Fibroblast of lung (primary cell): Measurements from ENCODE around the gene FAAP20. TPM values are rescaled to one million over a fixed set of nuclear protein-coding genes. Genes with fewer than 3 reads are reported as not detected.

Source experiments
- DNase-seq, 2 donors: peaks; one replicate each; pipeline versions ENCODE4 v3.0.0 to v3.0.0-alpha.2; 2010; ENCODE audit warnings: low read depth in 2 of 2
- H2AFZ ChIP-seq: 2 replicates; pipeline ENCODE4 v1.5.1; 2012; ENCODE audit warnings: low read length, control low read depth, inconsistent platforms
- H3K27ac ChIP-seq: 2 replicates; pipeline ENCODE4 v1.5.1; 2011; ENCODE audit warnings: low read length, control low read depth; ENCODE audit not compliant: insufficient read depth
- H3K27me3 ChIP-seq: 2 replicates; pipeline ENCODE4 v1.5.1; 2011; ENCODE audit warnings: mild to moderate bottlenecking, low read length; ENCODE audit not compliant: control insufficient read depth, insufficient read depth
- H3K36me3 ChIP-seq: 2 replicates; pipeline ENCODE4 v1.5.1; 2011; ENCODE audit warnings: low read length; ENCODE audit not compliant: control insufficient read depth, insufficient read depth
- H3K4me1 ChIP-seq: 2 replicates; pipeline ENCODE4 v1.5.1; 2011; ENCODE audit warnings: low read length; ENCODE audit not compliant: control insufficient read depth, insufficient read depth; ENCODE audit errors: extremely low read depth
- H3K4me2 ChIP-seq: 2 replicates; pipeline ENCODE4 v1.5.1; 2011; ENCODE audit warnings: low read length, control low read depth; ENCODE audit not compliant: insufficient read depth; ENCODE audit errors: extremely low read depth
- H3K4me3 ChIP-seq, 4 experiments: fragments of 200-600 bp in 1 of 4; sonication (generic) in 1 of 4; replicated peaks in 1 of 4; 2 replicates each; pipeline ENCODE4 v1.5.1; 2011 to 2016; ENCODE audit warnings: low read length in 4 of 4, low read depth in 3 of 4, mild to moderate bottlenecking in 3 of 4, control low read depth in 2 of 4, inconsistent platforms in 1 of 4, mixed read lengths in 1 of 4; ENCODE audit not compliant: insufficient read depth in 1 of 4; ENCODE audit errors: control extremely low read depth in 1 of 4
- H3K79me2 ChIP-seq: 2 replicates; pipeline ENCODE4 v1.5.1; 2012; ENCODE audit warnings: mild to moderate bottlenecking, low read length, inconsistent platforms; ENCODE audit not compliant: control insufficient read depth, insufficient read depth
- H3K9ac ChIP-seq: 2 replicates; pipeline ENCODE4 v1.5.1; 2011; ENCODE audit warnings: mild to moderate bottlenecking, low read length, control low read depth; ENCODE audit not compliant: insufficient read depth
- H3K9me3 ChIP-seq: 2 replicates; pipeline ENCODE4 v1.5.1; 2012; ENCODE audit warnings: low read depth, low read length; ENCODE audit not compliant: control insufficient read depth, insufficient read depth
- H4K20me1 ChIP-seq: 2 replicates; pipeline ENCODE4 v1.5.1; 2011; ENCODE audit warnings: low read length; ENCODE audit not compliant: control insufficient read depth, insufficient read depth; ENCODE audit errors: extremely low read depth
- EZH2 ChIP-seq: IDR thresholded peaks from 2 replicates; pipeline ENCODE4 v1.5.1; 2012; ENCODE audit warnings: low read length, control low read depth, mild to moderate bottlenecking; ENCODE audit errors: missing control alignments
- polyA plus RNA-seq, 2 donors: library from polyadenylated mRNA; depleted of rRNA in 1 of 2; stranded (reverse) in 1 of 2; unstranded in 1 of 2; fragments of >200 nt; gene quantifications; 2 replicates each; pipeline ENCODE4 v1.2.1, GENCODE V29; 2011 to 2012; ENCODE audit warnings: missing spikeins in 1 of 2
- total RNA-seq: library from RNA; depleted of rRNA; stranded (reverse); fragments of >200 nt; gene quantifications from 2 replicates; pipeline ENCODE4 v1.2.1, GENCODE V29; 2014
- TF ChIP-seq, protein P1 (sequence below), 2 donors: IDR thresholded peaks in 1 of 2; conservative IDR thresholded peaks in 1 of 2; 1 replicate in 1 of 2; 2 replicates in 1 of 2; pipeline ENCODE4 v1.5.1; 2011 to 2012; ENCODE audit warnings: low read length in 2 of 2, control low read depth in 1 of 2, inconsistent platforms in 1 of 2, low read depth in 1 of 2, mild to moderate bottlenecking in 1 of 2

Gene FAAP20
- total and polyA plus RNA-seq, 2 donors (not counting 1 experiment from before 2014, with no cell fraction given) = 8.2 to 21.5 TPM

DNA sequence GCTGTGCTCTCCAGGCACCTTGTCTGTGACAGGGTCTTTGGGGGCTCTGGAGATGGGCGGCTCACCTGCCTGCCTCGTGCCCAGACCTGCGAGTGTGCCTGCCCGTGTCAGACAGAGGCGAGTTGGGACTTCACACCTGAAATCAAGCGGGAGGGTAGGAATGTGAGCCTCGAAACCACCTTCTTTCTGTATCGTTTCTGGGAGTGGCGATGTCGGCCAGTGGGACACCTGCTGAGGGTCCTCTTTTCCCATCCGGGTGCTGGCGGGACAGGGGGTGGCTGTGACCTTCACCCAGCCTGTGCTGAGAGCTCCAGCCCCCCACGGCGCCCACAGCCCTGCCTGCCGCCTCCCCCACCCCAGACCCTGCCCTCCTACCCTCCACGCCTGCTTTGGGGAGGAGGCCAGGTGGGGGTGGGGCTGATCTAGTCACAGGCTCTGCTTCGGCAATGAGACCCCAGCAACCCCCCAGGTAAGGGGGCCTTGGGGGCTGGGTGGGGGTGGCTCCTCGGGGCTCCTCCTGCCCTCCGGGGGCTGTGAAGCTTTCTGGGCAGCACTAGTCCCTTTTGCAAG lies 15.6 kb upstream of the FAAP20 start:
- Histone ChIP-seq H3K4me1 (peaks cover 41% of the 10 kb centered on the region), H3K79me2 (no peaks in the 10 kb centered on the region), H3K36me3 (no peaks in the 10 kb centered on the region), H3K27ac (no peak overlapping the region), H2AFZ (no peak overlapping the region), H3K4me3 (no peak overlapping the region), H3K9ac (no peak overlapping the region), H4K20me1 (no peaks in the 10 kb centered on the region), H3K4me2 (no peak overlapping the region), H3K9me3 (no peaks in the 10 kb centered on the region), H3K27me3 (no peaks in the 10 kb centered on the region)
- no peak for DNase-seq
- TF ChIP-seq EZH2 = no peak
- TF ChIP-seq, protein P1, sequence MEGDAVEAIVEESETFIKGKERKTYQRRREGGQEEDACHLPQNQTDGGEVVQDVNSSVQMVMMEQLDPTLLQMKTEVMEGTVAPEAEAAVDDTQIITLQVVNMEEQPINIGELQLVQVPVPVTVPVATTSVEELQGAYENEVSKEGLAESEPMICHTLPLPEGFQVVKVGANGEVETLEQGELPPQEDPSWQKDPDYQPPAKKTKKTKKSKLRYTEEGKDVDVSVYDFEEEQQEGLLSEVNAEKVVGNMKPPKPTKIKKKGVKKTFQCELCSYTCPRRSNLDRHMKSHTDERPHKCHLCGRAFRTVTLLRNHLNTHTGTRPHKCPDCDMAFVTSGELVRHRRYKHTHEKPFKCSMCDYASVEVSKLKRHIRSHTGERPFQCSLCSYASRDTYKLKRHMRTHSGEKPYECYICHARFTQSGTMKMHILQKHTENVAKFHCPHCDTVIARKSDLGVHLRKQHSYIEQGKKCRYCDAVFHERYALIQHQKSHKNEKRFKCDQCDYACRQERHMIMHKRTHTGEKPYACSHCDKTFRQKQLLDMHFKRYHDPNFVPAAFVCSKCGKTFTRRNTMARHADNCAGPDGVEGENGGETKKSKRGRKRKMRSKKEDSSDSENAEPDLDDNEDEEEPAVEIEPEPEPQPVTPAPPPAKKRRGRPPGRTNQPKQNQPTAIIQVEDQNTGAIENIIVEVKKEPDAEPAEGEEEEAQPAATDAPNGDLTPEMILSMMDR (conservative IDR thresholded peaks at IDR 0.05 in 1 of 2, IDR thresholded peaks at IDR 0.05 in 1 of 2; ENCODE audit: low read depth in 1 of 2, low read length in 2 of 2) = no peak

DNA sequence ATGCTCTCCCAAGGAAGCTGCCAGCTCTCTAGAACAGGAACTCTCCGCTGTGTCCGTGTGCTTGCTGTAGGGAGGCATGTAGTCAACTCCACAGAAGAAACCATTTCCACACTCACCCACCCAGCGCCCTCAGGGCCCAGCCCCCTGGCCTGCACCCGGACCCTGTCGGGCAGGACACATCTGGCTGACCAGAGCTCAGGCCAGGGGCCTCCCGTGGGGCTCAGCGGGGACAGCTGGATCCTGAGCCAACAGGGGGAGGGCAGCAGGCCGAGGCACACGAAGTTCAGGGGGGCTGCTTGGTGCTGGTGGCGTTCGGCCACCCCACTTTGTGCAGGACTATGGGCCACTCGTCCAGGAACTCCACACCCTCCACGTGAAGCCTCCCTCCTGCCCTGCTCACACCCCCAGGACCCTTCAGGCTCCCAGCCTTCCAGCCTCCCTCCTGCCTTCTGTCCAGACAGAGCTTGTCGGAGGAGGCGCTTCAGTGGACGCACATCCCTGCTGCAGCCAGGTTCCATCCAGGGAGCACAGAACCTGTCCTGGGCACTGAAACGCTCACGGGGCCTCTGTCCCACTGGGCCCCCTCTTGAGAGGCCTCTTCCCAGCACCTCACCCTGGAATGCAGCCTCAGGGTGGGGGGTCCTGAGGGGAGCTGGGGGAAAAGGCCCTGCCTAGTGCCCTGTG lies 15.0 kb upstream of the FAAP20 start:
- Histone ChIP-seq H4K20me1 (no peaks in the 10 kb centered on the region), H3K36me3 (no peaks in the 10 kb centered on the region), H3K27ac (no peak overlapping the region), H3K4me1 (peaks cover 37% of the 10 kb centered on the region), H3K9me3 (no peaks in the 10 kb centered on the region), H3K4me2 (no peak overlapping the region), H3K4me3 (no peak overlapping the region), H2AFZ (no peak overlapping the region), H3K27me3 (no peaks in the 10 kb centered on the region), H3K79me2 (no peaks in the 10 kb centered on the region), H3K9ac (no peak overlapping the region)
- TF ChIP-seq, protein P1 (conservative IDR thresholded peaks at IDR 0.05 in 1 of 2, IDR thresholded peaks at IDR 0.05 in 1 of 2; ENCODE audit: low read depth in 1 of 2, low read length in 2 of 2) = no peak
- TF ChIP-seq EZH2 = no peak
- DNase-seq = peak in 1 of 2 donors; percentile 24

DNA sequence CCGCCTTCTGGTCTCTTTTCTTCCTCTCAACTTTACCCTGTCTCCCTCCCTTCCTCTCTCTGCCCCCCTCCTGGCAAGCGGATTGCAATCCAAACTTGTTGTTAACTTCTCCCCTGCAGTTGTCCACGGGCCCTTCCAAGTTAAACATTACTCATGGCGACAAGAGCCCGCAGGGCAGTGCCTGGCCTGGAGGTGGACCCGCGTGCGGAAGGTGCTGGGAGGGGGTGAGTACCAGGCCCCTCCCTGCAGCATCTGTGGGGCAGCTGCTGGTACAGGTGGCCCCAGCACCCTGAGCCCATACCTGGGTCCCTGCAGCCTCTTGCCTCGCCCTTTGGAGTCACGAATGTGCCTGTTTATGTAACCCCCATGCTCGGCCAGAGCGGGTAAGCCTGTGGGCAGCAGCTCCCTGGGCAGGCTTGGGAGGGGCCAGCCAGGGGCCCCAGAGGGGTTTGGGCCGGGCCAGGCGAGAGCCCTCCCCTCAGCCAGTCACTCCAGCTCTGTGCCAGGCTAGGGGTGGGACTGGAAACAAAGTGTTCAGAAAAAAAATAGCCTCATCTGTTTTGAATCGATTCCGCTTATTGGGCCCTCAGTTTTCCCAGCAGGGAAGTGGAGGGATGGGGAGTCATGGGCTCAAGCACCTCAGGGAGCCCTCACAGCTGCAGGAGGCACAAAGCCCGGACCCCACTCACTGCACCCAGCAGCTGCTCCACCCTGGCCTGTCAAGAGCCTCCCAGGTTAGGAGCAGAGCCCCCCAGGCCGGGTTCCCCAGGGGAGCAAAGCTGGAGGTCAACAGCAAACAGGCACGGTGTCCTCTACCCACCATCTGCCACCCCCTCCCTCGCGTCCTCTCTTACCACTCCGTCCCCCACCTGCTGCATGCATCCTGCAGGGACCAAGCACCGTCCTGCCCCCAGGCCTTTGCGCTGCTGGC lies 14.0 kb upstream of the FAAP20 start:
- peak overlapping the region in 1 of 4 experiments; percentile 5 for H3K4me3 ChIP-seq
- no peaks in the 10 kb centered on the region for H3K79me2 ChIP-seq
- no peak overlapping the region for H2AFZ ChIP-seq
- DNase-seq = peak; percentile 89 to 92
- H3K4me1 ChIP-seq = peaks cover 35% of the 10 kb centered on the region
- TF ChIP-seq EZH2 = no peak
- TF ChIP-seq, protein P1 (conservative IDR thresholded peaks at IDR 0.05 in 1 of 2, IDR thresholded peaks at IDR 0.05 in 1 of 2; ENCODE audit: low read depth in 1 of 2, low read length in 2 of 2) = no peak
- no peaks in the 10 kb centered on the region for H4K20me1 ChIP-seq
- no peaks in the 10 kb centered on the region for H3K9me3 ChIP-seq
- peak overlapping the region; percentile 11 for H3K4me2 ChIP-seq
- no peaks in the 10 kb centered on the region for H3K27me3 ChIP-seq
- H3K9ac ChIP-seq = peak overlapping the region; percentile 51
- peak overlapping the region; percentile 92 for H3K27ac ChIP-seq
- no peaks in the 10 kb centered on the region for H3K36me3 ChIP-seq
